ENCODE measurements around the gene DBET.
"Not testable (repeated sequence)": the region's sequence is repeated elsewhere in the genome, so short reads cannot be mapped to it uniquely, and the experiment has no call there.

DBET gene

DNA sequence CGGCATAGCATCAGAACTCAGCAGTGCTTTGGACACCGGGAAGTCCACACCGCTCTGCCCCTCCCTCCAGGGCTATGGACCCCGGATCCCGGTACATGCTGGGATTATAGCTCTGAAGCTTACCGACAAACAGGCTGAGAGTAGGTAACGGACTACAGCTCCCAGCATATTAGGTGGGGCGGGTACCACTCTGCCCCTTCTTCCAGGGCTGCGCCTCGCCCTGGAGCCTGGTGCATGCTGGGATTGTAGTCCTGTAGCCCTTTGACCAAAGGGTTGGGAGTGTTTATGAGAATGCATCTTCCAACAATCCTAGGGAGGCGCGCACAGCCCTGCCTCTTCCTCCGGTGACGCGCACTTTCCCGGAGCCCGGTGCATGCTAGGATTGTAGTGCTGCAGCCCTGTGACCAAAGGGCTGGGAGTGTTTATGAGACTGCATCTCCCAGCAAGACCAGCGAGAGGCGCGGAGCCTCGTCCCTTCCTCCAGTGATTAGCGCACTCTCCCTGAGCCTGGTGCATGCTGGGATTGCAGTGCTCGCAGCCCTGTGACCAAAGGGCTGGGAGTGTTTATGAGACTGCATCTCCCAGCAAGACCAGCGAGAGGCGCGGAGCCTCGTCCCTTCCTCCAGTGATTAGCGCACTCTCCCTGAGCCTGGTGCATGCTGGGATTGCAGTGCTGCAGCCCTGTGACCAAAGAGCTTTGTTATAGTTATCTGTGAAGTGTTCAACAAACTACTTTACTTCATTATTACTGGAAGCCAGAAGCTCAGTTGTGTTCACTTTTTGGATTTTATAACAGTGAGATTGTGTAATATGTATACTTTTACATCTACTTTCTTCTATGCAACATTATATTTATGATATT, 14.7 kb upstream of the DBET start:
- DNase-seq, result not testable (repeated sequence)

DNA sequence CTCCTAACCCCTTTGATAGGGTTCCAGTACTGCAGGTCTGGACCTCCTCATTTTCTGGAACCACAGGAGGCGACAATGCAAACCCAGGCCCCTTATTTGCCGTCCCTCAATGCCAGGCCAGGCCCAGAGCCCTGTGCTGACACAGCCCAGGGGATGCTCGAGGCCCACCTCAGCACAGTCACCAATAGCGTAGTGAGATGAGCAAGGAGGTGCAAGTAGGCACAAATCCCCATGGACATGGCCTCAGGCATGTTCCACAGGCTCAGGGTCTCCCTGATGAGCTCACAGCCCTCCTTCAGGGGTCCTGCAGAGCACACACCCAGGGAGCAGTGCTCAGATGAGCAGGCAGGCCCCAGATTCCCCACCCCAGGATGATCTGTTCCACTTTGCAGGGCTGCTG, 5.3 kb upstream of the DBET start:
- not testable (repeated sequence) for DNase-seq

DNA sequence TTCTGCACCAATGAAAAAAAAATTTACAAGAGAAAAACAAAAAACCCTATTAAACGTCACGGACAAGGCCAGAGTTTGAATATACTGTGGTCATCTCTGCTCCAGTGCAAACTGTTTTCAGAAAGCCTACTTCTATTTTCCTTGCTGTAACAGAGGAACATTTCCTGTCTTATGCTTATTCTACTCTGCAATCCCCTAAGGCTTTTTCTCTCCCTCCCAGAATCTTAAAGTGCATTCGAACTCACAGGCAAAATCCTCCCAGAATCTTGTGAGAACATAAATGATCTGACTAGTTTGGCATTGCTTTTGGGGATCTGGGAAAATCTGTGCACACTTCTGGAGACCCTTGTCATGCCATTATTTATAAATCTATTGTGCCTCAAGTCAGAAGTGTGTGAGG, 503 bp downstream of the DBET start:
- DNase-seq, result not testable (repeated sequence)

DNA sequence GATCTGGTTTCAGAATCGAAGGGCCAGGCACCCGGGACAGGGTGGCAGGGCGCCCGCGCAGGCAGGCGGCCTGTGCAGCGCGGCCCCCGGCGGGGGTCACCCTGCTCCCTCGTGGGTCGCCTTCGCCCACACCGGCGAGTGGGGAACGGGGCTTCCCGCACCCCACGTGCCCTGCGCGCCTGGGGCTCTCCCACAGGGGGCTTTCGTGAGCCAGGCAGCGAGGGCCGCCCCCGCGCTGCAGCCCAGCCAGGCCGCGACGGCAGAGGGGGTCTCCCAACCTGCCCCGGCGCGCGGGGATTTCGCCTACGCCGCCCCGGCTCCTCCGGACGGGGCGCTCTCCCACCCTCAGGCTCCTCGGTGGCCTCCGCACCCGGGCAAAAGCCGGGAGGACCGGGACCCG, 4.0 kb downstream of the DBET start:
- not testable (repeated sequence) for DNase-seq

DNA sequence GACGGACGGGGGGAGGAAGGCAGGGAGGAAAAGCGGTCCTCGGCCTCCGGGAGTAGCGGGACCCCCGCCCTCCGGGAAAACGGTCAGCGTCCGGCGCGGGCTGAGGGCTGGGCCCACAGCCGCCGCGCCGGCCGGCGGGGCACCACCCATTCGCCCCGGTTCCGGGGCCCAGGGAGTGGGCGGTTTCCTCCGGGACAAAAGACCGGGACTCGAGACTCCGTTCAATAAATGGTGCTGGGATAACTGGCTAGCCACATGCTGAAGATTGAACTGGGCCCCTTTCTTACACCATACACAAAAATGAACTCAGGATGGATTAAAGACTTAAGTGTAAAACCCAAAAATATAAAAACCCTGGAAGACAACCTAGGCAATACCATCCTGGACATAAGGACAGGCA, 28.8 kb downstream of the DBET start:
- DNase-seq, result not testable (repeated sequence)

DNA sequence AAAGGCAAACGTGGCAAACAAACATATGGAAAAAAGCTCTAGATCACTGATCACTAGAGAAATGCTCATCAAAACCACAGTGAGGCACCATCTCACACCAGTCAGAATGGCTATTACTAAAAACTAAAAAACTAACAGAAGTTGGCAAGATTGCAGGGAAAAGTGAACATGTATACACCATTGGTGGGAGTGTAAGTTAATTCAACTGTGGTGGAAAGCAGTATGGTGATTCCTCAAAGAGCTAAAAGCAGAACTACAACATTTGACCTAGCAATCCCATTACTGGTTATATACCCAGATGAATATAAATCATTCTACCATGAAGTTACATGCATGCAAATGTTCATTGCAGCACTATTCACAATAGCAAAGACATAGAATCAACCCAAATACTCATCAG, 29.7 kb downstream of the DBET start:
- not testable (repeated sequence) for DNase-seq

DNA sequence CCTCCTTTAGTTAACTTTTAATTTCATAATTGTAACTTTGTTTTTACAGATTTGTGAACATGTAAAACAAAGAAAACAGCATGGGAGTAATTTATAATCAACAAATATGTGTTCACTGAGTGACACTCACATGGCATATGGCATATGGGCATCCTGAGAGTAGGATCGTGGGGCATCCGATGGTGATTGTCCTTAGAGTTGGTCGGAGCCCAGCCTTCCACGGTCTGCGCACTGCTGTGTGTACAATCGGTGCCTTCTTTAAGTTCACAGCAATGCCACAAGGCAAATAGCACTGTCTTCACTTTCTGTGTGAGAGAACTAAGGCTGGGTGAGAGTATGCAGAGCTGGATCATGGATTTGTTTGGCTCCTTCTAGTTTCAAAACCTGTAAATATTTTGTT, 31.0 kb downstream of the DBET start:
- not testable (repeated sequence) for DNase-seq

DNA sequence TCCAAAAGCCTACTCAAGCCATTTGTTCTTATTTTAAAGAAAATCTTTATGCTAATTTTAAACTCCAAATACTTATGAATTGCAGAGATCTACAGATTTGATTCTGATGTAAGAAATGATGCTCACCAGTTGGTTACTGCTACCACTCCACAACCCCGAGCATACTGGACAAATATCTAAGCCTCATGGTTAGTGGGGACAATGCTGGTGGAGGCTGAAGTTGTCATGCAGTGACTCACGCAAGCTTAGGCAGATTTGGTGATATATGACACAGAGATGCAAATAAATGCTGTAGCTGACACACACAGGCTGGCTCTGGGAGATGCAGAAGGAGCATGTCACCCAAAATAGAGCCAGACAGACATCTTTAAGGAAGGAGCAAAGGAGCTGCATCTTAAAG, 35.3 kb downstream of the DBET start:
- DNase-seq, result not testable (repeated sequence)

DNA sequence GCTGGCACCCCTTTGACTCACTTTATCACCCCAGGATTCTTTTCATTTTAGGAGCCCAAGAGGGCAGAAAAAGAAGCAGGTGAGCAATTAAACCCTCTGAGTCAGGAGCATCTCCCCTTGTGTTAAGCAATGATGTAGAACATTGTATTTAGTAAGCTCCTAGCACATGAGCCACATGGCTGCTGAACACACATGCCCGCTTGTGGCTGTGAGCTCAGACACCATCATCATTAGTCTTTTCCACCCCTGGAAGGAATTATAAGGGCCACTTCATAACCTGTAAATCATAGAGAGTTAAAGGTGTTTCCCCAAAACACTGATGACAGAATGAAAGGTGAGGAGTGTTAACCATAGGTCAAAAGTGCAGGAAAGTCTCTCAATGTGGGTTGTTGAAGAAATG, 37.2 kb downstream of the DBET start:
- not testable (repeated sequence) for DNase-seq

DNA sequence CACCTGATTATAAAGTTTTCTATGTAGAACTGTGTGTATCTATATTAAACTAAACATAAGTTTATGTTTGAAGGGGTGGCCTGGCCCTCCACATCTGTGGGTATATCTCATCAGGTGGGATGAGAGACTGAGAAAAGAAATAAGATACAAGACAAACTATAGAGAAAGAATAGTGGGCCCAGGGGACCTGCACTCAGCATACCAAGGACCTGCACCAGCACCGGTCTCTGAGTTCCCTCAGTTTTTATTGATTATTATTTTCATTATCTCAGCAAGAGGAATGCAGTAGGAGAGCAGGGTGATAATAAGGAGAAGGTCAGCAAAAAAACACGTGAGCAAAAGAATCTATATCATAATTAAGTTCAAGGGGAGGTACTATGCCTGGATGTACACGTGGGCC, 41.9 kb downstream of the DBET start:
- DNase-seq, result not testable (repeated sequence)

DNA sequence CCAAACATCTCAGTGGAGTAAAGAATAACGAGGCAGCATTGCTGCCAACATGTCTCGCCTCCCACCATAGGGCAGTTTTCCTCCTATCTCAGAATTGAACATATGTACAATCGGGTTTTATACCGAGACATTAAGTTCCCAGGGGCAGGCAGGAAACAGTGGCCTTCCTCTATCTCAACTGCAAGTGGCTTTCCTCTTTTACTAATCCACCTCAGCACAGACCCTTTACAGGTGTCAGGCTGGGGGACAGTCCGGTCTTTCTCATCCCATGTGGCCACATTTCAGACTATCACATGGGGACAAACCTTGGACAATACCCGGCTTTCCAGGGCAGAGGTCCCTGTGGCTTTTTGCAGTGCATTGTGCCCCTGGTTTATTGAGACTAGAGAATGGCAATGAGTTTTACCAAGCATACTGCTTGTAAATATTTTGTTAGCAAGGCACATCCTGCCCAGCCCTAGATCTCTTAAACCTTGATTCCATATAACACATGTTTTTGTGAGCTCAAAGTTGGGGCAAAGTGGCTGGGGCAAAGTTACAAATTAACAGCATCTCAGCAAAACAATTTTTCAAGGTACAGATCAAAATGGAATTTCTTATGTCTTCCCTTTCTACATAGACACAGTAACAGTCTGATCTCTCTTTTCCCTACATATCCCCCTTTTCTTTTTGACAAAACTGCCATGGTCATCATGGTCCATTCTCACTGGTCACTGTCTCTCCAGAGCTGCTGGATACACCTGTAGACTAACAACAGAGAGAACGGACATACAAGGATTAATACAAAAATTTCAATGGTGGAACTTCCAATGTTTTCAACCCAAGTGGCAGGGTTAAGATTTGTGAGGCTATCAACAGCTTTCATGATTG, 42.5 kb downstream of the DBET start:
- peak; percentile 45 for DNase-seq

DNA sequence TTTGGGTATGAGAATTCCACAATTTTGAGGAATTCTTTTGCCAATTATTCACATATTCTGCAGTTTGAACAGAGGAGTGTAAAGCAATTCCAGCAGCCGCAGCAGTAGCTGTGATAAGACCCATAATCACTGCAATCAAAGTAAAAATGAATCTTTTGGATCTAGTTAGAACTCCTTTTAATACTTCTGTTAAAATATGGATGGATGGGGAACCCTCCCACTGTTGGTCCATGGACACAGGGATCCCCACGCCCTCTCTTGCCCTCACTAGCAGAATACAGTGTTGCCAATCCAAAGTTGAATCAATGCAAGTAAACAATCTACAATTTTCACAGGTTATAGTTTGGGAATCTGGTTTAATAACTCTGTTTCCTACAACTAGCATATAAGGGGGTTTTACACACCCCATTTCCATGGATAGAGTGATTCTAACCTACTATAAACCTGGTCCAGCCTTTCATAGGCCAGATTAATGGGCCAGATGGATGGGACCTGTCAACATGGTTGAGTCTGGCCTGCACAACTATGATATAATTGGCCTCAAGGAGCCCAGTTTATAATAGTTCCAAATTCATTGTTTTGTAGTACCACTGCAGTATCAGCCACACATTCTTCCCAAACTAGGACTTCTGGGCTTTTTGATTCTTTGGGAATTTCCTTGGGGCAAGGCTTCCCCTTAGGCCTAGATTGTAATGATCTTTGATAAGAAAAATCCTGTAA, 43.6 kb downstream of the DBET start:
- peak; percentile 45 for DNase-seq

DNA sequence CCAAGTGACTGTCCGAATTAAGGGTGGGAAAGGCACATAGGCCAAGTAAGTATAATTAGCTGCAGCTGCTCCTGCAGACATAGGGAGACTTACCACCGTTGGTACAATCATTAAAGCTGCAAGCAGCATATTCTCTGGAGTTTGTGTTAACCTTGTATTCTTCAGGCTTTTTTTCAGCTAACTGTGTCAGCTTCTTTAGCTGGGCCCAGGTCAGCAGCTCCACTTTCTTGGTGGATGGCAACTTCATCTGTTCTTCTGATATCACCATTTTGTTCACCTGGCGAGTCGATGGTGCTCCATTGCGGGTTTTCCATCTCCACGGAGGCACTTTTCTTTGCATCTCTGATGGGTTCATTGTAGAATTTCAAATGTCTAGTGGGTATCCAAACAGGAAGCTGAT, 44.5 kb downstream of the DBET start:
- DNase-seq, result peak; percentile 46

DNA sequence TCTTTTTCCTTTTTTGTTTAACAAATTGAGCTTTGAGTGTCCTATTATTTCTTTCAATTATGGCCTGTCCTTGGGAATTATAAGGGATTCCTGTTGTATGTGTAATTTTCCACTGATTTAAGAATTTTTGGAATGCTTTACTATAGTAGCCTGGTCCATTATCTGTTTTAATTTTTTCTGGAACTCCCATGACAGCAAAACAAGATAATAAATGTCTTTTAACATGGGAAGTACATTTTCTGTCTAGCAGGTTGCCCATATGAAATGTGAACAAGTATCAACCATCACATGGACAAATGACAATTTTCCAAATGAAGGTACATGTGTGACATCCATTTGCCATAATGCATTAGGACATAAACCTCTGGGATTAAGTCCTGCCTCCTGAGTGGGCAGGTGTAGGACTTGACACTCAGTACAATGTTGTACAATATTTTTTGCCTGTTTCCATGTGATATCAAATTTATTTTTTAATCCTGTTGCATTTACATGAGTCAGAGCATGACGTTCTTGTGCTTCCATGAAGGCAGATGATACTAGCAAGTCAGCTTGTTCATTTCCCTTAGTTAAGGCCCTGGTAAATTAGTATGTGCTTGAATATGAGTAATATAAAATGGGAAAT, 45.2 kb downstream of the DBET start:
- DNase-seq, result not testable (repeated sequence)

DNA sequence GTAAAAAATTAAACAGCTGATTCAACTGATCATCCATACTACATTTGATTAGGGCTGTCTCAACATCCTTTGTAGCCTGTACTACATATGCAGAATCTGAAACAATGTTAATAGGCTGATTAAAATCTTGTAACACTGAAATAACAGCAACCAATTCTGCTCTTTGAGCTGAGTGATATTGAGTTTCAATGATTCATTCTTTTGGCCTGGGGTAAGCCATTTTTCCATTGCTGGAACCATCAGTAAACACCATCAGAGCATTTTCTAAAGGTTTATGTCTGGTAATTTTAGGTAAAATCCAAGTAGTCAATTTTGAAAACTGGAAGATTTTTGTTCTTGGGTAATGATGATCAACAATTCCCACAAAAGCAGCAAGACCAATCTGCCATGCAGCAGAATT, 45.7 kb downstream of the DBET start:
- DNase-seq, result not testable (repeated sequence)

DNA sequence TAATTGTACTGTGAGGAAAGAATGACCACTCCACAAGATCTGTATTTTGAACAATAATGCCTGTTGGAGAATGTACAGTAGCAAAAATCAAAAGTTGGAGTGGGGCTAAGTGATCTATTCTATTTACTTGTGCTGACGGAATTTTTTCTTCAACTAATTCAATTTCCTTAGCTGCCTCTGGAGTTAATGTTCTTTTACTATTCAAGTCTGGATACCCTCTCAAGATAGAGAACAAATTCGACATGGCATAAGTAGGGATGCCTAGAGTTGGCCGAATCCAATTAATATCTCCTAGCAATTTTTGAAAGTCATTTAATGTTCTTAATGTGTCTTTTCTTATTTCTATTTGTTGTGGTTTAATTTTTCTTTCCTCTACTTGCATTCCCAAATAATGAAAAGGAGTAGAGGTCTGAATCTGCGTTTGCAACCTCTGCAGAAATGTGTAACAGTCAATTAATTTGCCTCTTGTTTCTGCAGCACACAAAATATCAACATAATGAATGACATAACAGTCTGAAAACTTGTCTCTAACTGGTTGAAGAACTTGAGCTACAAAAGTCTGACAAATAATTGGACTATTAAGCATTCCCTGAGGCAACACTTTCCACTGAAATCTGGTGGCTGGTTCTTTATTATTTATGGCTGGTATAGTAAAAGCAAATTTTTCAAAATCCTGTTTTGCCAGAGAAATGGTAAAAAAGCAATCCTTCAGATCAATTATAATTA, 46.4 kb downstream of the DBET start:
- not testable (repeated sequence) for DNase-seq

DNA sequence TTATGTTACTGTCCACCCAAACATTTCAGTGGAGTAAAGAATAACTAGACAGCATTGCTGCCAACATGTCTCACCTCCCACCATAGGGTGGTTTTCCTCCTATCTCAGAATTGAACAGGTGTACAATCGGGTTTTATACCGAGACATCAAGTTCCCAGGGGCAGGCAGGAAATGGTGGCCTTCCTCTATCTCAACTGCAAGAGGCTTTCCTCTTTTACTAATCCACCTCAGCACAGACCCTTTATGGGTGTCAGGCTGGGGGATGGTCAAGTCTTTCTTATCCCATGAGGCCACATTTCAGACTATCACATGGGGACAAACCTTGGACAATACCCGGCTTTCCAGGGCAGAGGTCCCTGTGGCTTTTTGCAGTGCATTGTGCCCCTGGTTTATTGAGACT, 48.6 kb downstream of the DBET start:
- DNase-seq, result not testable (repeated sequence)

DNA sequence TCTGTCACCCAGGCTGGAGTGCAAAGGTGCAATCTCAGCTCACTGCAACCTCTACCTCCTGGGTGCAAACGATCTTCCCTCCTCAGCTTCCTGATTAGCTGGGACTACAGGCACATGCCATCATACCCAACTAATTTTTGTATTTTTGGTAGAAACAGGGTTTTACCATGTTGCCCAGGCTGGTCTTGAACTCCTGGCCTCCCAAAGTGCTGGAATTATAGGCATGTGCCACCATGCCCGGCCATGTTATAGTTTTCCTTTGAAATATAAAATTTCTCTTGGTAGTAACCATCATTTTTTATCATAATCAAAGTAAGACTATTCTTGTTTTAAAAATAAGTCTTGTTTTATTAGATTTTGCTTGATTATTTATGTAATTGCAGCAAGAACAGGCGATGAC, 50.7 kb downstream of the DBET start:
- DNase-seq, result peak; percentile 14
